OCI-LY7 (cell line): ENCODE results near the gene MLPH.

Experiments used
- EZH2phosphoT487 ChIP-seq: fragments of 200-600 bp; sonication (generic); IDR thresholded peaks from 2 replicates; pipeline ENCODE4 v1.6.1; 2018; ENCODE audit warnings: low read depth, borderline replicate concordance, mild to moderate bottlenecking, mixed run types, antibody characterized with exemption, low read length, moderate library complexity, mixed read lengths
- TF ChIP-seq, protein P1 (sequence below): fragments of 200-600 bp; sonication (generic); conservative IDR thresholded peaks from 2 replicates; pipeline ENCODE4 v1.5.1; 2014; ENCODE audit warnings: mild to moderate bottlenecking, antibody characterized with exemption, low read length, moderate library complexity, mixed read lengths

DNA sequence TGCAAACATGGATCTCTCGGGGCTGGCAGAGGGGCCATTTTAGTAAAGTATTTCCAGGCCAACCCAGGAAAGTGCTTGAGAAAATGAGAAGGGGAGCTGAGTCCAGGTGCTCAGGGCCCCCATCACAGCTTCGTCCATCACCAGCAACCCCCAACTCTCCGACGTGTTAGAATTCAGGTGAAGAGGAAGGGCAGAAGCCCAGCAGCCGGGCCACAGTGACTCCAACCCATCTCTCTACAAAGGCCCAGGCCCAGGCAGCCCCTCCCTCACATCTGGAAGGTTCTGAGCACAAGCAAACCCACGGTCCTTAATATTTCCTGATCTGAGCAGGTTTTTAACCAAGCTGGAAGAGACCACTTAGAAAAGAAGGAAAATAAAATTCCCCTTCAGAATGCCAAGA, 38.4 kb upstream of the MLPH start:
- TF ChIP-seq, protein P1, sequence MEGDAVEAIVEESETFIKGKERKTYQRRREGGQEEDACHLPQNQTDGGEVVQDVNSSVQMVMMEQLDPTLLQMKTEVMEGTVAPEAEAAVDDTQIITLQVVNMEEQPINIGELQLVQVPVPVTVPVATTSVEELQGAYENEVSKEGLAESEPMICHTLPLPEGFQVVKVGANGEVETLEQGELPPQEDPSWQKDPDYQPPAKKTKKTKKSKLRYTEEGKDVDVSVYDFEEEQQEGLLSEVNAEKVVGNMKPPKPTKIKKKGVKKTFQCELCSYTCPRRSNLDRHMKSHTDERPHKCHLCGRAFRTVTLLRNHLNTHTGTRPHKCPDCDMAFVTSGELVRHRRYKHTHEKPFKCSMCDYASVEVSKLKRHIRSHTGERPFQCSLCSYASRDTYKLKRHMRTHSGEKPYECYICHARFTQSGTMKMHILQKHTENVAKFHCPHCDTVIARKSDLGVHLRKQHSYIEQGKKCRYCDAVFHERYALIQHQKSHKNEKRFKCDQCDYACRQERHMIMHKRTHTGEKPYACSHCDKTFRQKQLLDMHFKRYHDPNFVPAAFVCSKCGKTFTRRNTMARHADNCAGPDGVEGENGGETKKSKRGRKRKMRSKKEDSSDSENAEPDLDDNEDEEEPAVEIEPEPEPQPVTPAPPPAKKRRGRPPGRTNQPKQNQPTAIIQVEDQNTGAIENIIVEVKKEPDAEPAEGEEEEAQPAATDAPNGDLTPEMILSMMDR = no peak
- TF ChIP-seq EZH2phosphoT487 = no peak
